Measurements from ENCODE around the gene RBCK1. TPM values are rescaled to one million over a fixed set of nuclear protein-coding genes. Genes with fewer than 3 reads are reported as not detected.

RBCK1 gene
- total and polyA plus RNA-seq, 9 of the 15 experiments (the other 6 are each of a cell fraction or from before 2014, with no cell fraction given) = 5.9 to 59.3 (median 26.5) TPM

GRCh38 chr20:432208-432607, 24.1 kb downstream of the RBCK1 start:
- BruUV-seq (replicated peaks) = no TSS peak
- POLR2A ChIA-PET = interaction anchor here (0.7 to 1.8 kb wide), 5 partner anchors 10 to 52 kb away, joined by 3 to 7 read pairs (median 4); partner anchors contain the start of gene TRIB3
- H3K9ac ChIP-seq (ENCODE audit: insufficient read depth in 1 of 2, low read depth in 2 of 2, low read length in 2 of 2) = no peak overlapping the region; a peak in 1 of 4 replicates

GRCh38 chr20:432677-433299, 24.7 kb downstream of the RBCK1 start:
- H2AFZ ChIP-seq (ENCODE audit: low read depth, low read length) = no peak overlapping the region
- BruUV-seq (replicated peaks) = no TSS peak
- H3K9me3 ChIP-seq (replicated peaks; ENCODE audit: control insufficient read depth, insufficient read depth, low read depth, low read length) = no peaks in the 10 kb centered on the region
- H4K20me1 ChIP-seq (replicated peaks; ENCODE audit: control insufficient read depth, insufficient read depth, low read length) = no peaks in the 10 kb centered on the region
- in situ Hi-C loops (cut with MboI) = no loop called here
- FAIRE-seq = no peak
- ChIA-PET POLR2A (interaction anchor here (0.8 to 1.8 kb wide), 4 partner anchors 11 to 52 kb away, joined by 3 to 7 read pairs (median 4); partner anchors contain the start of gene TRIB3), CTCF (ENCODE audit: low intra/inter-chr PET ratio) (interaction anchor here (2.1 to 4.0 kb wide), 2 partner anchors 46 to 77 kb away, joined by 10 to 27 read pairs; no protein-coding TSS in a partner anchor)
- no peak overlapping the region for H3K4me3 ChIP-seq
- intact Hi-C loops (cut with micrococcal nuclease) = no loop called here
- H3K4me1 ChIP-seq (replicated peaks in 1 of 2; ENCODE audit: control insufficient read depth in 2 of 2, insufficient read depth in 2 of 2, low read length in 2 of 2) = peaks cover 0 to 20% of the 10 kb centered on the region in 2 experiments; a peak in 2 of 5 replicates
- H3K9ac ChIP-seq (ENCODE audit: insufficient read depth in 1 of 2, low read depth in 2 of 2, low read length in 2 of 2) = no peak overlapping the region
- 93% methylated on average over 7 of the region's 11 CpGs for WGBS (ENCODE audit: insufficient coverage, low coverage, missing lambda C conversion rate)
- TF ChIP-seq POLR2G (IDR thresholded peaks at IDR 0.05; ENCODE audit: low read depth, low read length) = peak; percentile 66; the same call in 1 of the 2 replicates
- no peak for TF ChIP-seq CBX3 (IDR thresholded peaks at IDR 0.05; ENCODE audit: borderline replicate concordance in 1 of 2, low read length in 2 of 2)
- no peak for TF ChIP-seq PHB2 (IDR thresholded peaks at IDR 0.05; ENCODE audit: low read depth)
- peaks cover 46% of the 10 kb centered on the region for H3K36me3 ChIP-seq (ENCODE audit: control insufficient read depth, insufficient read depth, low read length)
- no peak for ATAC-seq
- no peak overlapping the region for H3K4me2 ChIP-seq (ENCODE audit: insufficient read depth, low read length)
- H3K27me3 ChIP-seq (ENCODE audit: control insufficient read depth in 2 of 2, insufficient read depth in 2 of 2, low read length in 2 of 2) = no peaks in the 10 kb centered on the region
- peak overlapping the region; percentile 30; the same call in 1 of the 3 replicates for H3K27ac ChIP-seq (ENCODE audit: extremely low read depth, low read depth, low read length)
- no peaks in the 10 kb centered on the region for H3K79me2 ChIP-seq (ENCODE audit: control insufficient read depth, insufficient read depth, low read length)
- DNase-seq (ENCODE audit: extremely low read depth in 1 of 4, low spot score in 3 of 4) = no peak
- H3K9me1 ChIP-seq (ENCODE audit: control insufficient read depth, insufficient read depth, low read length) = peaks cover 3% of the 10 kb centered on the region

More at GRCh38 chr20:432208-432607, 24.1 kb downstream of the RBCK1 start:
- no peak for TF ChIP-seq CBX5 (IDR thresholded peaks at IDR 0.05; ENCODE audit: borderline replicate concordance, low read depth)
- TF ChIP-seq CBX3 (IDR thresholded peaks at IDR 0.05; ENCODE audit: borderline replicate concordance in 1 of 2, low read length in 2 of 2) = no peak
- WGBS (ENCODE audit: insufficient coverage, low coverage, missing lambda C conversion rate) = 90% methylated on average over 11 of the region's 13 CpGs
- peaks cover 3% of the 10 kb centered on the region for H3K9me1 ChIP-seq (ENCODE audit: control insufficient read depth, insufficient read depth, low read length)
- no peak overlapping the region for H2AFZ ChIP-seq (ENCODE audit: low read depth, low read length)
- in situ Hi-C loops (cut with MboI) = no loop called here
- peaks cover 44% of the 10 kb centered on the region for H3K36me3 ChIP-seq (ENCODE audit: control insufficient read depth, insufficient read depth, low read length)
- H3K4me1 ChIP-seq (replicated peaks in 1 of 2; ENCODE audit: control insufficient read depth in 2 of 2, insufficient read depth in 2 of 2, low read length in 2 of 2) = peaks cover 0 to 20% of the 10 kb centered on the region in 2 experiments; a peak in 2 of 5 replicates
- no peaks in the 10 kb centered on the region for H3K9me3 ChIP-seq (replicated peaks; ENCODE audit: control insufficient read depth, insufficient read depth, low read depth, low read length)
- no peak for ATAC-seq
- no peaks in the 10 kb centered on the region for H4K20me1 ChIP-seq (replicated peaks; ENCODE audit: control insufficient read depth, insufficient read depth, low read length)
- H3K4me2 ChIP-seq (ENCODE audit: insufficient read depth, low read length) = no peak overlapping the region
- H3K4me3 ChIP-seq = no peak overlapping the region
- no peak for DNase-seq (ENCODE audit: extremely low read depth in 1 of 4, low spot score in 3 of 4)
- no peak for FAIRE-seq
- no peak overlapping the region for H3K27ac ChIP-seq (ENCODE audit: extremely low read depth, low read depth, low read length)
- intact Hi-C loops (cut with micrococcal nuclease) = no loop called here
- no peaks in the 10 kb centered on the region for H3K27me3 ChIP-seq (ENCODE audit: control insufficient read depth in 2 of 2, insufficient read depth in 2 of 2, low read length in 2 of 2)
- CTCF ChIA-PET (ENCODE audit: low intra/inter-chr PET ratio) = interaction anchor here (0.7 to 4.0 kb wide), 3 partner anchors 47 to 174 kb away, joined by 3 to 27 read pairs (median 10); no protein-coding TSS in a partner anchor
- no peaks in the 10 kb centered on the region for H3K79me2 ChIP-seq (ENCODE audit: control insufficient read depth, insufficient read depth, low read length)
